Upper lobe of left lung (tissue), 6 donors: Measurements from ENCODE around the gene GOLGA6B. TPM values are rescaled to one million over a fixed set of nuclear protein-coding genes. Genes with fewer than 3 reads are reported as not detected.

Experiments
- ATAC-seq, 2 donors: fragments of 200-7000 bp; cut with Tn5 transposase; one replicate each; pipeline ENCODE4 v1.9.1; 2022; ENCODE audit warnings: mild to moderate bottlenecking in 2 of 2, moderate library complexity in 2 of 2; ENCODE audit not compliant: low FRiP score in 2 of 2
- DNase-seq, 2 donors: peaks; one replicate each; pipeline ENCODE4 v3.0.0-alpha.2; 2019 to 2020
- H3K27ac ChIP-seq, 4 donors: fragments of 200-600 bp; sonication (generic); one replicate each; pipeline ENCODE4 v1.5.1; 2016 to 2019
- H3K27me3 ChIP-seq, 4 donors: fragments of 200-600 bp; sonication (generic); one replicate each; pipeline ENCODE4 v1.5.1; 2017 to 2019
- H3K36me3 ChIP-seq, 4 donors: fragments of 200-600 bp; sonication (generic); one replicate each; pipeline ENCODE4 v1.5.1; 2016 to 2019
- H3K4me1 ChIP-seq, 4 donors: fragments of 200-600 bp; sonication (generic); one replicate each; pipeline ENCODE4 v1.5.1; 2018 to 2019
- H3K4me3 ChIP-seq, 4 donors: fragments of 200-600 bp; sonication (generic); one replicate each; pipeline ENCODE4 v1.5.1; 2017 to 2019; ENCODE audit warnings: mild to moderate bottlenecking in 2 of 4, moderate library complexity in 1 of 4
- H3K9me3 ChIP-seq, 4 donors: fragments of 200-600 bp; sonication (generic); one replicate each; pipeline ENCODE4 v1.5.1; 2018 to 2019
- CTCF ChIP-seq, 6 experiments: fragments of 450-650 bp in 4 of 6; fragments of 200-600 bp in 2 of 6; sonication (generic) in 2 of 6; IDR thresholded peaks; one replicate each; pipeline ENCODE4 v1.5.1; 2016 to 2019; ENCODE audit warnings: antibody characterized with exemption in 6 of 6
- EP300 ChIP-seq, 4 donors: sonication (generic); formaldehyde crosslinking; IDR thresholded peaks; one replicate each; pipeline ENCODE4 v1.5.1; 2017; ENCODE audit warnings: antibody characterized with exemption in 4 of 4, control low read depth in 2 of 4
- POLR2A ChIP-seq, 4 donors: fragments of 450-650 bp; IDR thresholded peaks; one replicate each; pipeline ENCODE4 v1.5.1; 2016 to 2017; ENCODE audit warnings: antibody characterized with exemption in 4 of 4, mild to moderate bottlenecking in 2 of 4
- POLR2AphosphoS5 ChIP-seq, 2 donors: sonication (generic); formaldehyde crosslinking; IDR thresholded peaks; one replicate each; pipeline ENCODE4 v1.5.1; 2017; ENCODE audit warnings: antibody characterized with exemption in 2 of 2
- WGBS, 2 donors: methylation state at CpG; one replicate each; pipeline ENCODE4 v1.1.5; 2017 to 2018; 5-methylcytosine and 5-hydroxymethylcytosine counted together
- total RNA-seq, 6 donors: library from RNA; depleted of rRNA in 4 of 6; stranded (reverse); fragments of >200 nt in 4 of 6; gene quantifications; one replicate each; pipeline versions ENCODE4 v1.1.0 to v1.2.1, GENCODE V29; 2016 to 2021
- donor health status: DM: no; HTN: no; CAD: no; lungs with moderate emphysema.
- donor health status: DM: no; HTN: yes; CAD: no; lungs with severe emphysema.

Gene GOLGA6B
- total RNA-seq, 6 donors from 2014 or later: not detected

GRCh38 chr15:72685925-72686794 is 31.7 kb downstream of the GOLGA6B start, which contains the start of the genes BBS4 and HIGD2B:
TSS of gene BBS4 (plus strand) at chr15:72686207. CDS start at chr15:72686228, 21 bp downstream.
TSS of gene HIGD2B (minus strand) at chr15:72686182. CDS start at chr15:72676374, 9,808 bp downstream.
- ATAC-seq: peak; percentile 99
- Histone ChIP-seq H3K4me1 (peaks cover 0 to 20% (median 8%) of the 10 kb centered on the region in 4 donors), H3K9me3 (no peaks in the 10 kb centered on the region), H3K36me3 (no peaks in the 10 kb centered on the region), H3K27me3 (no peaks in the 10 kb centered on the region), H3K27ac (peak within 1 kb of the TSS; percentile 84 to 95 (median 90)), H3K4me3 (peak within 1 kb of the TSS; percentile 62 to 75 (median 68))
- no peak for TF ChIP-seq EP300 (IDR thresholded peaks at IDR 0.05)
- TF ChIP-seq CTCF (IDR thresholded peaks at IDR 0.05): no peak
- peak in 3 of 4 donors; percentile 67 to 85 (median 76) for TF ChIP-seq POLR2A (IDR thresholded peaks at IDR 0.05)
- TF ChIP-seq POLR2AphosphoS5 (IDR thresholded peaks at IDR 0.05): peak; percentile 86 to 89
- peak; percentile 91 to 96 for DNase-seq
- WGBS, 2 donors: 0 to 1% methylated on average over 22 to 49 of the region's 49 CpGs

- no peak overlapping the region for H3K4me3 ChIP-seq
- WGBS, 2 donors: 94 to 97% methylated on average over 5 of the region's 5 CpGs
- no peak for ATAC-seq
These were observed 34.2 kb downstream of the GOLGA6B start for GRCh38 chr15:72688697-72689096.

GRCh38 chr15:72690938-72691337 is 36.4 kb downstream of the GOLGA6B start:
- Histone ChIP-seq H3K27me3 (no peaks in the 10 kb centered on the region), H3K27ac (no peak overlapping the region), H3K36me3 (no peaks in the 10 kb centered on the region), H3K4me3 (no peak overlapping the region), H3K9me3 (no peaks in the 10 kb centered on the region), H3K4me1 (peaks cover 0 to 11% (median 3%) of the 10 kb centered on the region in 4 donors)
- WGBS, 2 donors: 89 to 94% methylated on average over 5 of the region's 5 CpGs
- TF ChIP-seq POLR2A (IDR thresholded peaks at IDR 0.05) (no peak), EP300 (IDR thresholded peaks at IDR 0.05) (no peak), POLR2AphosphoS5 (IDR thresholded peaks at IDR 0.05) (no peak), CTCF (IDR thresholded peaks at IDR 0.05) (no peak)
- DNase-seq: no peak
- ATAC-seq: no peak

More at GRCh38 chr15:72688697-72689096, 34.2 kb downstream of the GOLGA6B start:
- no peaks in the 10 kb centered on the region for H3K27me3 ChIP-seq
- no peak for DNase-seq
- no peak for TF ChIP-seq CTCF (IDR thresholded peaks at IDR 0.05)
- TF ChIP-seq POLR2A (IDR thresholded peaks at IDR 0.05): no peak
- TF ChIP-seq EP300 (IDR thresholded peaks at IDR 0.05): no peak
- TF ChIP-seq POLR2AphosphoS5 (IDR thresholded peaks at IDR 0.05): no peak
- no peaks in the 10 kb centered on the region for H3K9me3 ChIP-seq
- peaks cover 0 to 20% (median 8%) of the 10 kb centered on the region in 4 donors for H3K4me1 ChIP-seq
- H3K36me3 ChIP-seq: no peaks in the 10 kb centered on the region
- no peak overlapping the region for H3K27ac ChIP-seq

- 93 to 98% methylated on average over 5 of the region's 5 CpGs for WGBS, 2 donors
- DNase-seq (no peak), ATAC-seq (no peak)
- H3K4me1 ChIP-seq: no peaks in the 10 kb centered on the region
- TF ChIP-seq POLR2AphosphoS5 (IDR thresholded peaks at IDR 0.05): no peak
- no peak for TF ChIP-seq CTCF (IDR thresholded peaks at IDR 0.05)
- no peak for TF ChIP-seq POLR2A (IDR thresholded peaks at IDR 0.05)
- TF ChIP-seq EP300 (IDR thresholded peaks at IDR 0.05): no peak
- no peaks in the 10 kb centered on the region for H3K27me3 ChIP-seq
- H3K27ac ChIP-seq: no peak overlapping the region
- H3K9me3 ChIP-seq: no peaks in the 10 kb centered on the region
- no peaks in the 10 kb centered on the region for H3K36me3 ChIP-seq
- no peak overlapping the region for H3K4me3 ChIP-seq
These were observed 44.4 kb downstream of the GOLGA6B start for GRCh38 chr15:72698938-72699337.
